KBM-7 (cell line): Measurements from ENCODE around the gene PFAS.
"Not testable (repeated sequence)": the region's sequence is repeated elsewhere in the genome, so short reads cannot be mapped to it uniquely, and the experiment has no call there.

Experiments
- DNase-seq: peaks from one replicate; pipeline ENCODE4 v3.0.0-alpha.2; 2015
- in situ Hi-C: fragments of 300-500 bp; cut with MboI; formaldehyde crosslinking; loops from 2 replicates; pipeline ENCODE4 v1.14.3; 2020; ENCODE audit warnings: low sequenced_read_pairs, low pct_unique_long_range_greater_than_20kb, mixed read lengths

The PFAS gene

GRCh38 chr17:8226536-8227237 lies 22.4 kb upstream of the PFAS start:
- in situ Hi-C loops = no loop called here
- DNase-seq = peak; percentile 95

- no peak for DNase-seq
- in situ Hi-C loops = no loop called here
Measured at GRCh38 chr17:8227238-8227581, 21.9 kb upstream of the PFAS start.

GRCh38 chr17:8231701-8232100 lies 17.4 kb upstream of the PFAS start:
- DNase-seq = no peak
- in situ Hi-C loops = no loop called here

- DNase-seq = no peak
- in situ Hi-C loops = no loop called here
Measured at GRCh38 chr17:8234361-8235270, 14.5 kb upstream of the PFAS start.

- in situ Hi-C loops = no loop called here
- DNase-seq = no peak
Measured at GRCh38 chr17:8235676-8236075, 13.4 kb upstream of the PFAS start.

- in situ Hi-C loops = no loop called here
- no peak for DNase-seq
Measured at GRCh38 chr17:8237175-8237574, 11.9 kb upstream of the PFAS start.

- DNase-seq = no peak
- in situ Hi-C loops = no loop called here
Measured at GRCh38 chr17:8237886-8238285, 11.2 kb upstream of the PFAS start.

- DNase-seq = no peak
- in situ Hi-C loops = no loop called here
Measured at GRCh38 chr17:8243827-8244226, 5.3 kb upstream of the PFAS start.

GRCh38 chr17:8244768-8245167 lies 4.3 kb upstream of the PFAS start:
- in situ Hi-C loops = no loop called here
- DNase-seq = no peak

- in situ Hi-C loops = no loop called here
- DNase-seq = peak; percentile 11
Measured at GRCh38 chr17:8249621-8250500, 772 bp downstream of the PFAS start.

GRCh38 chr17:8251411-8251810 lies 2.3 kb downstream of the PFAS start:
- in situ Hi-C loops, DNase-seq: not testable (repeated sequence)

GRCh38 chr17:8253801-8254200 lies 4.7 kb downstream of the PFAS start:
- in situ Hi-C loops = no loop called here

GRCh38 chr17:8254881-8255280 lies 5.8 kb downstream of the PFAS start:
- no peak for DNase-seq
- in situ Hi-C loops = no loop called here

More at GRCh38 chr17:8253801-8254200, 4.7 kb downstream of the PFAS start:
- DNase-seq = no peak

- in situ Hi-C loops = no loop called here
- no peak for DNase-seq
Measured at GRCh38 chr17:8255499-8255898, 6.4 kb downstream of the PFAS start.

- DNase-seq = no peak
- in situ Hi-C loops = no loop called here
Measured at GRCh38 chr17:8256291-8256690, 7.2 kb downstream of the PFAS start.

GRCh38 chr17:8256691-8257090 lies 7.6 kb downstream of the PFAS start:
- in situ Hi-C loops = no loop called here

GRCh38 chr17:8257801-8258200 lies 8.7 kb downstream of the PFAS start:
- in situ Hi-C loops = no loop called here
- no peak for DNase-seq

More at GRCh38 chr17:8256691-8257090, 7.6 kb downstream of the PFAS start:
- no peak for DNase-seq

- in situ Hi-C loops = no loop called here
- no peak for DNase-seq
Measured at GRCh38 chr17:8264320-8264719, 15.2 kb downstream of the PFAS start.

- no peak for DNase-seq
- in situ Hi-C loops = no loop called here
Measured at GRCh38 chr17:8264836-8265542, 15.9 kb downstream of the PFAS start.
